H1 (cell line): ENCODE data around the gene ZNF366. TPM values are rescaled to one million over a fixed set of nuclear protein-coding genes. Genes with fewer than 3 reads are reported as not detected.

Experiments
- CTCF ChIA-PET: fragments of 300-600 bp; sonication (Branson Sonifier 250); formaldehyde crosslinking; loops from one replicate; lab custom pipeline; 2021; ENCODE audit not compliant: partially characterized antibody; lab: Charles Lee
- POLR2A ChIA-PET: fragments of 300-600 bp; sonication (Branson Sonifier 250); formaldehyde crosslinking; loops from one replicate; lab custom pipeline; 2021; ENCODE audit warnings: inconsistent platforms; ENCODE audit not compliant: partially characterized antibody; lab: Charles Lee
- DNase-seq, 2 experiments: peaks; one replicate each; pipeline versions ENCODE4 v3.0.0 to v3.0.0-alpha.2; 2010 to 2022; ENCODE audit warnings: low spot score in 2 of 2, low read depth in 1 of 2, mixed read lengths in 1 of 2
- FAIRE-seq: peaks from 2 replicates; lab custom pipeline; 2011; peaks lifted over from hg19 to GRCh38; lab: Jason Lieb, UNC
- H2AFZ ChIP-seq: 2 replicates; pipeline ENCODE4 v1.8.1; 2012; ENCODE audit warnings: low read length, inconsistent platforms
- H2AK5ac ChIP-seq: 2 replicates; pipeline ENCODE4 v1.6.1; 2013; ENCODE audit warnings: low read depth, low read length
- H2BK120ac ChIP-seq: replicated peaks from 2 replicates; pipeline ENCODE3; 2013; ENCODE audit warnings: low read depth, low read length, inconsistent platforms
- H2BK12ac ChIP-seq: 2 replicates; pipeline ENCODE4 v1.6.1; 2013; ENCODE audit warnings: low read depth, low read length
- H2BK15ac ChIP-seq: 2 replicates; pipeline ENCODE4 v1.6.1; 2013; ENCODE audit warnings: low read length
- H2BK20ac ChIP-seq: 2 replicates; pipeline ENCODE4 v1.6.1; 2013; ENCODE audit warnings: low read length
- H2BK5ac ChIP-seq: 2 replicates; pipeline ENCODE4 v1.6.1; 2013; ENCODE audit warnings: low read depth, low read length
- H3K14ac ChIP-seq: 2 replicates; pipeline ENCODE4 v1.6.1; 2013; ENCODE audit warnings: inconsistent platforms; ENCODE audit not compliant: insufficient read length
- H3K18ac ChIP-seq: 2 replicates; pipeline ENCODE4 v1.6.1; 2013; ENCODE audit warnings: low read length; ENCODE audit errors: extremely low read depth
- H3K23ac ChIP-seq: 2 replicates; pipeline ENCODE4 v1.6.1; 2013; ENCODE audit warnings: inconsistent platforms; ENCODE audit not compliant: insufficient read length
- H3K23me2 ChIP-seq: 2 replicates; pipeline ENCODE4 v1.6.1; 2013; ENCODE audit warnings: low read depth, low read length
- H3K27ac ChIP-seq: 2 replicates; pipeline ENCODE4 v1.6.1; 2011; ENCODE audit warnings: low read depth, low read length, inconsistent platforms
- H3K27me3 ChIP-seq, 4 experiments: replicated peaks in 1 of 4; 1 replicate in 1 of 4; 2 replicates in 3 of 4; pipeline versions ENCODE4 v1.6.1 to v1.8.1; 2011 to 2013; ENCODE audit warnings: low read length in 3 of 4, mild to moderate bottlenecking in 3 of 4, inconsistent platforms in 2 of 4, mixed read lengths in 2 of 4, moderate library complexity in 1 of 4; ENCODE audit not compliant: control insufficient read depth in 3 of 4, insufficient read depth in 3 of 4; ENCODE audit errors: extremely low read depth in 1 of 4
- H3K36me3 ChIP-seq, 4 experiments: 2 replicates each; pipeline versions ENCODE4 v1.6.1 to v1.8.1; 2011 to 2013; ENCODE audit warnings: mild to moderate bottlenecking in 4 of 4, low read length in 3 of 4, moderate library complexity in 2 of 4, control low read depth in 1 of 4, inconsistent platforms in 1 of 4; ENCODE audit not compliant: insufficient read depth in 4 of 4, control insufficient read depth in 2 of 4
- H3K4ac ChIP-seq: replicated peaks from 2 replicates; pipeline ENCODE3; 2013; ENCODE audit warnings: low read length, low read depth, mixed read lengths, inconsistent platforms; ENCODE audit not compliant: insufficient read length
- H3K4me1 ChIP-seq, 4 experiments: replicated peaks in 1 of 4; 1 replicate in 1 of 4; 2 replicates in 3 of 4; pipeline versions ENCODE4 v1.6.1 to v1.8.1; 2011 to 2013; ENCODE audit warnings: low read length in 3 of 4, inconsistent platforms in 2 of 4, mixed read lengths in 1 of 4; ENCODE audit not compliant: insufficient read depth in 4 of 4, control insufficient read depth in 3 of 4
- H3K4me2 ChIP-seq, 2 experiments: 2 replicates each; pipeline versions ENCODE4 v1.6.1 to v1.8.1; 2011 to 2013; ENCODE audit warnings: low read depth in 2 of 2, low read length in 2 of 2, control low read depth in 1 of 2, inconsistent platforms in 1 of 2, mild to moderate bottlenecking in 1 of 2; ENCODE audit not compliant: insufficient read depth in 1 of 2
- H3K4me3 ChIP-seq, 4 experiments: fragments of 200-600, 300-600 bp in 1 of 4; sonication (generic), shearing (Covaris generic), sonication (Bioruptor Twin) in 1 of 4; 2 replicates each; pipeline versions ENCODE4 v1.5.1 to v1.8.1; 2011 to 2016; ENCODE audit warnings: low read length in 4 of 4, low read depth in 3 of 4, control low read depth in 2 of 4, inconsistent platforms in 2 of 4, mild to moderate bottlenecking in 2 of 4, mixed read lengths in 1 of 4, moderate library complexity in 1 of 4; ENCODE audit not compliant: insufficient read depth in 2 of 4; ENCODE audit errors: extremely low read depth in 1 of 4
- H3K56ac ChIP-seq: replicated peaks from 2 replicates; pipeline ENCODE3; 2013; ENCODE audit warnings: low read depth, mild to moderate bottlenecking, mixed read lengths, low read length, inconsistent platforms; ENCODE audit not compliant: insufficient read length
- H3K79me1 ChIP-seq: 2 replicates; pipeline ENCODE4 v1.6.1; 2013; ENCODE audit warnings: low read depth, low read length, control low read depth
- H3K79me2 ChIP-seq, 2 experiments: 2 replicates each; pipeline versions ENCODE4 v1.6.1 to v1.8.1; 2012 to 2013; ENCODE audit warnings: low read length in 2 of 2, mild to moderate bottlenecking in 2 of 2, inconsistent platforms in 1 of 2; ENCODE audit not compliant: insufficient read depth in 2 of 2, control insufficient read depth in 1 of 2
- H3K9ac ChIP-seq, 4 experiments: replicated peaks in 1 of 4; 1 replicate in 1 of 4; 2 replicates in 3 of 4; pipeline versions ENCODE4 v1.6.1 to v1.8.1; 2011 to 2013; ENCODE audit warnings: low read depth in 3 of 4, low read length in 3 of 4, control low read depth in 2 of 4, mild to moderate bottlenecking in 2 of 4, moderate library complexity in 2 of 4, inconsistent platforms in 1 of 4; ENCODE audit errors: extremely low read depth in 1 of 4
- H3K9me3 ChIP-seq, 2 experiments: 2 replicates each; pipeline versions ENCODE4 v1.6.1 to v1.8.1; 2012 to 2013; ENCODE audit warnings: mild to moderate bottlenecking in 2 of 2, moderate library complexity in 2 of 2, control low read depth in 1 of 2, inconsistent platforms in 1 of 2, low read depth in 1 of 2, low read length in 1 of 2, mixed read lengths in 1 of 2; ENCODE audit not compliant: insufficient read depth in 2 of 2
- H4K20me1 ChIP-seq, 2 experiments: replicated peaks in 1 of 2; 2 replicates each; pipeline versions ENCODE3 to v1.8.1; 2011 to 2013; ENCODE audit warnings: inconsistent platforms in 2 of 2, low read length in 2 of 2, mild to moderate bottlenecking in 1 of 2; ENCODE audit not compliant: insufficient read depth in 2 of 2, control insufficient read depth in 1 of 2
- H4K5ac ChIP-seq: 2 replicates; pipeline ENCODE4 v1.6.1; 2013; ENCODE audit warnings: low read length, low read depth, mixed read lengths, inconsistent platforms; ENCODE audit not compliant: insufficient read length
- H4K8ac ChIP-seq: 2 replicates; pipeline ENCODE4 v1.8.0; 2013; ENCODE audit warnings: mild to moderate bottlenecking, moderate library complexity, low read length, inconsistent platforms; ENCODE audit not compliant: insufficient read depth; ENCODE audit errors: extremely low read depth
- H4K91ac ChIP-seq: replicated peaks from 2 replicates; pipeline ENCODE3; 2013; ENCODE audit warnings: low read length, mixed read lengths, inconsistent platforms; ENCODE audit not compliant: insufficient read length
- ASH2L ChIP-seq: fragments of 200-600, 300-600 bp; sonication (generic); IDR thresholded peaks from one replicate; pipeline ENCODE4 v1.7.1; 2017; ENCODE audit warnings: low read length
- BACH1 ChIP-seq: IDR thresholded peaks from 2 replicates; pipeline ENCODE4 v1.6.1; 2012; ENCODE audit warnings: low read length, improper control_type of control experiment
- BRCA1 ChIP-seq: IDR thresholded peaks from 2 replicates; pipeline ENCODE4 v1.6.1; 2012; ENCODE audit warnings: low read depth, low read length, improper control_type of control experiment
- CBX8 ChIP-seq: fragments of 300-800, 300-1000 bp; sonication (generic); IDR thresholded peaks from 2 replicates; pipeline ENCODE4 v1.7.1; 2016; ENCODE audit warnings: low read depth, low read length, borderline replicate concordance
- CREB1 ChIP-seq: IDR thresholded peaks from 2 replicates; pipeline ENCODE4 v1.6.1; 2012; ENCODE audit warnings: inconsistent platforms
- CTBP2 ChIP-seq: IDR thresholded peaks from 2 replicates; pipeline ENCODE4 v1.7.0; 2011; ENCODE audit warnings: borderline replicate concordance, mild to moderate bottlenecking, moderate library complexity, mixed read lengths, low read length; ENCODE audit not compliant: insufficient read depth, insufficient read length
- GABPA ChIP-seq: IDR thresholded peaks from 2 replicates; pipeline ENCODE4 v1.6.1; 2011; ENCODE audit warnings: mild to moderate bottlenecking, low read length, moderate library complexity, borderline replicate concordance; ENCODE audit not compliant: insufficient read depth
- KDM1A ChIP-seq: fragments of 200-600, 300-600 bp; sonication (generic); IDR thresholded peaks from 2 replicates; pipeline ENCODE4 v1.7.1; 2016; ENCODE audit warnings: mild to moderate bottlenecking, low read length, borderline replicate concordance
- KDM4A ChIP-seq: IDR thresholded peaks from one replicate; pipeline ENCODE4 v1.7.1; 2012; ENCODE audit warnings: low read depth, mild to moderate bottlenecking, moderate library complexity, low read length, inconsistent platforms; ENCODE audit not compliant: severe bottlenecking
- NRF1 ChIP-seq: IDR thresholded peaks from 2 replicates; pipeline ENCODE4 v1.6.1; 2011; ENCODE audit warnings: mild to moderate bottlenecking, low read depth, low read length, improper control_type of control experiment
- RBBP5 ChIP-seq: IDR thresholded peaks from 2 replicates; pipeline ENCODE4 v1.7.1; 2012; ENCODE audit warnings: low read depth, mild to moderate bottlenecking, inconsistent platforms, low read length, moderate library complexity, borderline replicate concordance
- RNF2 ChIP-seq: fragments of 200-900, 300-1000 bp; sonication (generic); IDR thresholded peaks from 2 replicates; pipeline ENCODE4 v1.7.1; 2016; ENCODE audit warnings: borderline replicate concordance, low read depth, mild to moderate bottlenecking, antibody characterized with exemption, low read length; ENCODE audit not compliant: poor library complexity, severe bottlenecking; ENCODE audit errors: missing control alignments
- TCF12 ChIP-seq: IDR thresholded peaks from 2 replicates; pipeline ENCODE4 v1.6.1; 2011; ENCODE audit warnings: low read depth, mild to moderate bottlenecking, low read length
- ZNF274 ChIP-seq: IDR thresholded peaks from 2 replicates; pipeline ENCODE4 v1.7.0; 2012; ENCODE audit warnings: low read length, borderline replicate concordance; ENCODE audit errors: extremely low read depth
- WGBS, 2 experiments: shearing (Covaris generic) in 1 of 2; methylation state at CpG; one replicate each; pipeline versions ENCODE4 v1.1.6 to v1.1.7; 2013 to 2015; ENCODE audit warnings: low lambda C conversion rate in 2 of 2, mixed read lengths in 2 of 2, inconsistent platforms in 1 of 2, low coverage in 1 of 2, missing lambda C conversion rate in 1 of 2; ENCODE audit not compliant: insufficient replicate concordance in 2 of 2, insufficient coverage in 1 of 2, insufficient read length in 1 of 2; ENCODE audit errors: extremely low coverage in 1 of 2, missing lambda C conversion rate in 1 of 2; 5-methylcytosine and 5-hydroxymethylcytosine counted together
- polyA plus RNA-seq, 7 experiments: library from polyadenylated mRNA; depleted of rRNA in 3 of 7; stranded (reverse) in 5 of 7; unstranded in 2 of 7; fragments of >200 nt in 5 of 7; fragments of 200-250 nt in 2 of 7; gene quantifications; 1 replicate in 5 of 7; 2 replicates in 1 of 7; 4 replicates in 1 of 7; pipeline versions ENCODE4 v1.2.1 to v1.2.3, GENCODE V29; 2011 to 2013; ENCODE audit warnings: missing spikeins in 2 of 7, mixed read lengths in 2 of 7
- total RNA-seq: library from RNA; stranded (reverse); fragmentation: NEBNext Ultra II Directional; extraction: Animal tissue kit (Norgen Biotek cat#: 25700); gene quantifications from 2 replicates; pipeline ENCODE4 v1.2.1, GENCODE V29; 2021

ZNF366 gene
- total and polyA plus RNA-seq, 2 of the 8 experiments (the other 6 are each of a cell fraction or from before 2014, with no cell fraction given), result not detected

- Histone ChIP-seq H3K23me2 (no peaks in the 10 kb centered on the region), H2AFZ (no peak overlapping the region), H3K23ac (no peak overlapping the region), H4K20me1 (no peaks in the 10 kb centered on the region), H2BK5ac (no peak overlapping the region), H3K4ac (no peak overlapping the region), H3K9me3 (no peaks in the 10 kb centered on the region), H3K79me1 (no peaks in the 10 kb centered on the region), H3K4me2 (no peak overlapping the region), H3K18ac (no peak overlapping the region), H4K91ac (no peak overlapping the region), H4K5ac (no peak overlapping the region), H3K9ac (no peak overlapping the region), H3K27ac (no peak overlapping the region), H3K36me3 (no peaks in the 10 kb centered on the region), H3K27me3 (no peaks in the 10 kb centered on the region; a peak in 1 of 7 replicates), H3K79me2 (no peaks in the 10 kb centered on the region), H4K8ac (no peak overlapping the region), H3K4me3 (no peak overlapping the region), H2BK12ac (no peak overlapping the region), H3K14ac (no peak overlapping the region), H3K56ac (no peak overlapping the region), H2BK120ac (no peak overlapping the region), H2BK15ac (no peak overlapping the region), H3K4me1 (peaks cover 0 to 6% (median 1%) of the 10 kb centered on the region in 4 experiments; a peak in 2 of 7 replicates), H2AK5ac (no peak overlapping the region), H2BK20ac (no peak overlapping the region)
- 94% methylated on average over 9 of the region's 9 CpGs; no CpG with 5 or more reads in 1 of the 2 experiments for WGBS, 2 experiments
- DNase-seq, result no peak
- ChIA-PET CTCF (interaction anchor here (0.7 to 2.1 kb wide), 7 partner anchors 8 to 323 kb away, joined by 3 to 6 read pairs (median 3); no protein-coding TSS in a partner anchor), POLR2A (no interaction called here)
- FAIRE-seq, result no peak
- TF ChIP-seq TCF12, result no peak
- no peak for TF ChIP-seq CREB1
- no peak for TF ChIP-seq BRCA1
- TF ChIP-seq ZNF274, result no peak
- TF ChIP-seq CBX8, result no peak
- no peak for TF ChIP-seq NRF1
- no peak for TF ChIP-seq KDM4A
- no peak for TF ChIP-seq BACH1
- no peak for TF ChIP-seq RNF2
- no peak for TF ChIP-seq CTBP2
- no peak for TF ChIP-seq RBBP5
- TF ChIP-seq ASH2L, result no peak
- no peak for TF ChIP-seq KDM1A
- no peak for TF ChIP-seq GABPA
Observed at GRCh38 chr5:72455476-72455875, 51.7 kb downstream of the ZNF366 start.
